Kidney epithelial cell (primary cell): ENCODE measurements around the gene GNAS. TPM values are rescaled to one million over a fixed set of nuclear protein-coding genes. Genes with fewer than 3 reads are reported as not detected.

ENCODE experiments used
- DNase-seq: peaks from one replicate; pipeline ENCODE4 v3.0.0-alpha.2; 2010; ENCODE audit warnings: low read depth
- H3K27me3 ChIP-seq: 2 replicates; pipeline ENCODE4 v1.6.0; 2011; ENCODE audit warnings: low read length; ENCODE audit not compliant: control insufficient read depth, insufficient read depth
- H3K36me3 ChIP-seq: 2 replicates; pipeline ENCODE4 v1.5.1; 2011; ENCODE audit warnings: low read length; ENCODE audit not compliant: control insufficient read depth, insufficient read depth
- H3K4me3 ChIP-seq: 2 replicates; pipeline ENCODE4 v1.5.1; 2011; ENCODE audit warnings: low read depth, mild to moderate bottlenecking, control low read depth, low read length
- CTCF ChIP-seq: IDR thresholded peaks from 2 replicates; pipeline ENCODE4 v1.5.1; 2011; ENCODE audit warnings: mild to moderate bottlenecking, moderate library complexity, low read length, control low read depth, inconsistent platforms; ENCODE audit not compliant: insufficient read depth, poor library complexity, severe bottlenecking
- total RNA-seq: library from RNA; depleted of rRNA; stranded (reverse); fragments of >200 nt; gene quantifications from 2 replicates; pipeline ENCODE4 v1.2.3, GENCODE V29; 2015

Gene GNAS
- total RNA-seq, 1 donor from 2014 or later = 851 TPM

DNA sequence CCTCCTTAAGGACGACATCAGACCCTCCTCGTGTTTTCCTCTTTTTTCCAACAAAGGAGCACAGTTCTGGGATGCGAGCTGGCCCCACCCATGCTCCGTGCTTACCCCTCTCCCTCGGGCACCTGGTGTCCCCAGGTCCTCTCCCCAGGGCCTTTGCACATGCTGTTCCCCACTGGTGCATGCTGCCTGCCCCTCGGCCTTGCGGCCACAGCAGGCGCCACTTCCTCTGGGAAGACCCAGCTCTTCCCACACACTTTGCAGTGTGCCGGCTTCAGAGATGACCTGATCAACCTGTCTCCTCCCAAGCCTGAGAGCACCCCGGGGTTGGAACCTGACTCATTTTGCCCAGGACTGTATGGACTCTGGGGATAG, 41.7 kb upstream of the GNAS start:
- H3K27me3 ChIP-seq = peaks cover 7% of the 10 kb centered on the region
- TF ChIP-seq CTCF = no peak

DNA sequence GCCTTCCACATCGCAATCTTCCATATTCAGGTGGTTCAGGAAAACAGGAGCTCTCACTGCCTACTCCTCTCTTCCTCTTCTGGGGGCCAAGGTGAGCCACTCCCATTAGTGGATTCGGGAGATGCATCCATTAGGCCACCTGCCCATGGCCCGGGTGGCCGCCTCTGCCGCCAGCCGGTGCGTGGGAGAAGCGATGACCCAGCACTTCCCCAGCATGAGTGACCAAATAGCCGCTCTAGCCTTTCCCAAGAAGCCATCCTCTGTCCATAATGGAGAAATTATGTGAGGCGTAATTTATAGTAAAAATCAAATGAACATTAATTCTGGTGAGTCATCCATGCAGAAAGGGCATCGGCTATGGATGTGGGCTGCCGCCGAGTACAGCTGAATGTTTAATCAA, 41.2 kb upstream of the GNAS start:
- no peak for TF ChIP-seq CTCF
- Histone ChIP-seq H3K27me3 (peaks cover 7% of the 10 kb centered on the region), H3K36me3 (no peaks in the 10 kb centered on the region), H3K4me3 (no peak overlapping the region)
- DNase-seq = no peak

More for the DNA sequence above, 41.7 kb upstream of the GNAS start:
- Histone ChIP-seq H3K4me3 (no peak overlapping the region), H3K36me3 (no peaks in the 10 kb centered on the region)
- DNase-seq = no peak

GRCh38 chr20:58813369-58813768, 39.1 kb upstream of the GNAS start:
- Histone ChIP-seq H3K36me3 (no peaks in the 10 kb centered on the region), H3K4me3 (no peak overlapping the region), H3K27me3 (peaks cover 7% of the 10 kb centered on the region)
- no peak for DNase-seq
- TF ChIP-seq CTCF = no peak

DNA sequence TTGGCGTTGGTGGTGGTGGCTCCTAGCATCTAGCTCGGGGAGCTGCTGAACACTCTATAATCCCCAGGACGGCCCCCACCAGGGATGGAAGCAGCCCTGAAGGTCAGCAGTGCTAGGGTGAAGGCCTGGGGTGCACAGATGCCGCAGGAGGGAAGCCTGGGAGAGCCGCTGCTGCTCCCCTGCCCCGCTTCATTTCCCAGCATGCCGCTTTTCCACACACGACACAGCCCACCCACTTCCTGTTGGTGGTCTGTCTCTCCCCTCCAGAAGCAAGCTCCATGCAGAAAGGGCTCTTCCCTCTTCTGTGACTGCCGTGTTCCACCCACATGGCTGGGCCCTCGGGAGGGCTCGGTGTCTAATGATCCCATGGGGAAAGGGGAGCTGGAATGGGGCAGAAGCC, 37.1 kb upstream of the GNAS start:
- DNase-seq = no peak
- H3K36me3 ChIP-seq = no peaks in the 10 kb centered on the region
- H3K27me3 ChIP-seq = peaks cover 2% of the 10 kb centered on the region
- H3K4me3 ChIP-seq = no peak overlapping the region
- no peak for TF ChIP-seq CTCF

DNA sequence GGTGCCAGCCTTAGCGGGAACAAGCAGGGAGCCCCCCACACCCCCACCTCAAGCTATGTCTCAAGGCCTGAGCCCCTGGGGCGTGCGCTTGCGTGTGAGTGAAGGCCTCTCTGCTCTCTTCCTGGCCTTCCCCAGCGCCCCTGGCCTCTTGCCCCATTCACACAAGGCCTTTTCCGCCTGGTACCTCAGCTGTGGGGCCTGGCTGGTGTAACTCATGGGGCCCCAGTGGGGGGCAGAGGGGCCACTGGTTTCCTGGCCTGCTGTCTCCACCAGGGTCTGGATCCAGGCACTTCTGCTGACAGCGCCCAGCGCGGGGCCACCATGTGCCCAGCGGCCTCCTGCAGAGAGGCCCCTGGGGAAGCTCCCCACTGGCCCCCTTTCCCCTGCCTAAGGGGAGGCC, 36.5 kb upstream of the GNAS start:
- H3K27me3 ChIP-seq = peaks cover 2% of the 10 kb centered on the region
- TF ChIP-seq CTCF = no peak
- H3K36me3 ChIP-seq = no peaks in the 10 kb centered on the region
- DNase-seq = no peak
- no peak overlapping the region for H3K4me3 ChIP-seq

GRCh38 chr20:58816957-58817651, 35.4 kb upstream of the GNAS start:
- peaks cover 2% of the 10 kb centered on the region for H3K27me3 ChIP-seq
- TF ChIP-seq CTCF = no peak

More at GRCh38 chr20:58816957-58817651, 35.4 kb upstream of the GNAS start:
- DNase-seq = no peak
- no peak overlapping the region for H3K4me3 ChIP-seq
- no peaks in the 10 kb centered on the region for H3K36me3 ChIP-seq
